Activated CD8-positive, alpha-beta memory T cell treated with anti-CD3 and anti-CD28 coated beads, Interleukin-2, amount 50 U/mL, for 48 hours (primary cell): ENCODE measurements around the gene TNFSF12.
"Not testable (repeated sequence)": the region's sequence is repeated elsewhere in the genome, so short reads cannot be mapped to it uniquely, and the experiment has no call there.

Source experiments
- DNase-seq: peaks from one replicate; pipeline ENCODE4 v3.0.0-alpha.2; 2020

TNFSF12 gene

GRCh38 chr17:7589204-7589868, 40.5 kb downstream of the TNFSF12 start:
- DNase-seq = peak; percentile 84

- no peak for DNase-seq
Observed at GRCh38 chr17:7589891-7590691, 41.2 kb downstream of the TNFSF12 start, which contains the start of gene SOX15. Gene SOX15 (minus strand): TSS chr17:7590094. CDS start chr17:7589676, 418 bp downstream.

- no peak for DNase-seq
Observed at GRCh38 chr17:7590743-7591142, 41.9 kb downstream of the TNFSF12 start.

- no peak for DNase-seq
Observed at GRCh38 chr17:7591596-7591995, 42.7 kb downstream of the TNFSF12 start.

- no peak for DNase-seq
Observed at GRCh38 chr17:7592422-7593021, 43.7 kb downstream of the TNFSF12 start.

- DNase-seq = no peak
Observed at GRCh38 chr17:7593296-7593695, 44.4 kb downstream of the TNFSF12 start.

GRCh38 chr17:7597561-7597960, 48.7 kb downstream of the TNFSF12 start:
- not testable (repeated sequence) for DNase-seq

- DNase-seq = no peak
Observed at GRCh38 chr17:7606280-7606679, 57.4 kb downstream of the TNFSF12 start.
